IMR-90 (cell line): ENCODE measurements around the gene CAST. TPM values are rescaled to one million over a fixed set of nuclear protein-coding genes. Genes with fewer than 3 reads are reported as not detected.

Source experiments
- ATAC-seq: fragments of 200-7000 bp; cut with Tn5 transposase; 2 replicates; pipeline ENCODE4 v1.9.1; 2020; ENCODE audit warnings: low read depth, mild to moderate bottlenecking, moderate library complexity
- BruUV-seq: library from RNA; stranded (reverse); fragments of 400-500 nt; replicated peaks from 2 replicates; lab custom pipeline; 2021; lab: Mats Ljungman, UMichigan
- CTCF ChIA-PET: fragments of 300-600 bp; formaldehyde crosslinking; extraction: SDS; loops from one replicate; lab custom pipeline; 2021; ENCODE audit warnings: antibody characterized with exemption; lab: Yijun Ruan, JAX
- POLR2A ChIA-PET: fragments of 300-600 bp; sonication (Branson Sonifier 250); formaldehyde crosslinking; loops from one replicate; lab custom pipeline; 2022; ENCODE audit warnings: antibody characterized with exemption; ENCODE audit not compliant: unreplicated experiment; lab: Charles Lee
- DNase-seq: peaks from one replicate; pipeline ENCODE4 v3.0.0; 2013
- H2AFZ ChIP-seq: replicated peaks from 2 replicates; pipeline ENCODE3; 2013; ENCODE audit warnings: low read length, mild to moderate bottlenecking; ENCODE audit not compliant: poor library complexity
- H2AK5ac ChIP-seq: 2 replicates; pipeline ENCODE4 v1.6.1; 2013; ENCODE audit warnings: low read depth, low read length, inconsistent platforms
- H2AK9ac ChIP-seq: replicated peaks from 2 replicates; pipeline ENCODE3; 2013; ENCODE audit warnings: mild to moderate bottlenecking, low read depth, low read length, moderate library complexity; ENCODE audit not compliant: poor library complexity
- H2BK120ac ChIP-seq: 2 replicates; pipeline ENCODE4 v1.6.1; 2013; ENCODE audit warnings: low read depth, low read length, inconsistent platforms
- H2BK15ac ChIP-seq: 3 replicates; pipeline ENCODE4 v1.6.1; 2013; ENCODE audit warnings: low read depth, low read length, inconsistent platforms
- H2BK20ac ChIP-seq: 2 replicates; pipeline ENCODE4 v1.6.1; 2013; ENCODE audit warnings: low read depth, mild to moderate bottlenecking, inconsistent platforms, low read length, moderate library complexity
- H2BK5ac ChIP-seq: 2 replicates; pipeline ENCODE4 v1.6.1; 2013; ENCODE audit warnings: mild to moderate bottlenecking, low read depth, low read length, inconsistent platforms; ENCODE audit not compliant: poor library complexity, severe bottlenecking
- H3K14ac ChIP-seq: replicated peaks from 2 replicates; pipeline ENCODE4 v1.6.1; 2013; ENCODE audit warnings: low read depth, low read length, inconsistent platforms
- H3K18ac ChIP-seq: 2 replicates; pipeline ENCODE4 v1.6.1; 2013; ENCODE audit warnings: low read depth, low read length, control low read depth
- H3K23ac ChIP-seq: 2 replicates; pipeline ENCODE4 v1.6.1; 2013; ENCODE audit warnings: low read depth, low read length, inconsistent platforms
- H3K27ac ChIP-seq: 2 replicates; pipeline ENCODE4 v1.5.1; 2013; ENCODE audit warnings: mild to moderate bottlenecking, control low read depth, low read length; ENCODE audit not compliant: insufficient read depth
- H3K27me3 ChIP-seq: 2 replicates; pipeline ENCODE4 v1.6.1; 2013; ENCODE audit warnings: low read length; ENCODE audit not compliant: control insufficient read depth, insufficient read depth
- H3K36me3 ChIP-seq: 2 replicates; pipeline ENCODE4 v1.6.1; 2013; ENCODE audit warnings: low read length, mixed read lengths; ENCODE audit not compliant: control insufficient read depth, insufficient read depth
- H3K4ac ChIP-seq: 2 replicates; pipeline ENCODE4 v1.6.1; 2013; ENCODE audit warnings: low read depth, low read length, inconsistent platforms
- H3K4me1 ChIP-seq: 2 replicates; pipeline ENCODE4 v1.6.1; 2013; ENCODE audit warnings: low read length, mixed read lengths; ENCODE audit not compliant: control insufficient read depth, insufficient read depth
- H3K4me2 ChIP-seq: 2 replicates; pipeline ENCODE4 v1.6.1; 2013; ENCODE audit warnings: low read depth, mild to moderate bottlenecking, control low read depth, low read length, moderate library complexity
- H3K4me3 ChIP-seq: 2 replicates; pipeline ENCODE4 v1.5.1; 2013; ENCODE audit warnings: low read depth, mild to moderate bottlenecking, control low read depth, low read length, moderate library complexity; ENCODE audit not compliant: insufficient read depth
- H3K56ac ChIP-seq: 2 replicates; pipeline ENCODE4 v1.6.1; 2013; ENCODE audit warnings: low read length, inconsistent platforms; ENCODE audit not compliant: insufficient read depth; ENCODE audit errors: extremely low read depth
- H3K79me1 ChIP-seq, 2 experiments: 2 replicates each; pipeline ENCODE4 v1.6.1; 2013; ENCODE audit warnings: low read length in 2 of 2, inconsistent platforms in 1 of 2, low read depth in 1 of 2
- H3K9ac ChIP-seq: 2 replicates; pipeline ENCODE4 v1.6.1; 2013; ENCODE audit warnings: low read depth, low read length, control low read depth
- H3K9me1 ChIP-seq: 2 replicates; pipeline ENCODE4 v1.6.1; 2013; ENCODE audit warnings: low read length, inconsistent platforms; ENCODE audit not compliant: insufficient read depth
- H3K9me3 ChIP-seq: 2 replicates; pipeline ENCODE4 v1.6.1; 2013; ENCODE audit warnings: low read length; ENCODE audit not compliant: control insufficient read depth, insufficient read depth
- H4K20me1 ChIP-seq: 2 replicates; pipeline ENCODE4 v1.6.1; 2013; ENCODE audit warnings: low read length, inconsistent platforms; ENCODE audit not compliant: insufficient read depth
- H4K5ac ChIP-seq: 2 replicates; pipeline ENCODE4 v1.6.1; 2013; ENCODE audit warnings: mild to moderate bottlenecking, low read depth, low read length, control low read depth
- H4K8ac ChIP-seq, 2 experiments: 2 replicates each; pipeline ENCODE4 v1.6.1; 2013; ENCODE audit warnings: low read depth in 2 of 2, low read length in 2 of 2, control low read depth in 1 of 2, inconsistent platforms in 1 of 2
- H4K91ac ChIP-seq: 2 replicates; pipeline ENCODE4 v1.6.1; 2013; ENCODE audit warnings: low read depth, low read length, inconsistent platforms; ENCODE audit not compliant: insufficient read depth
- BHLHE40 ChIP-seq: fragments of 150-350 bp; IDR thresholded peaks from 2 replicates; pipeline ENCODE4 v1.6.1; 2016; ENCODE audit warnings: mild to moderate bottlenecking, low read depth, low read length
- CEBPB ChIP-seq: IDR thresholded peaks from 2 replicates; pipeline ENCODE4 v1.6.1; 2012; ENCODE audit warnings: low read depth, low read length, improper control_type of control experiment
- CHD1 ChIP-seq: IDR thresholded peaks from 2 replicates; pipeline ENCODE4 v1.6.1; 2012; ENCODE audit warnings: low read depth, low read length, improper control_type of control experiment
- CTCF ChIP-seq: conservative IDR thresholded peaks from 2 replicates; pipeline ENCODE4 v1.5.1; 2012; ENCODE audit warnings: mild to moderate bottlenecking, low read depth, low read length, improper control_type of control experiment
- ELK1 ChIP-seq: fragments of 150-350 bp; IDR thresholded peaks from 2 replicates; pipeline ENCODE4 v1.6.1; 2016; ENCODE audit warnings: low read depth, mild to moderate bottlenecking, low read length, moderate library complexity, borderline replicate concordance
- FOS ChIP-seq: fragments of 150-350 bp; IDR thresholded peaks from 2 replicates; pipeline ENCODE4 v1.6.1; 2016; ENCODE audit warnings: low read depth, low read length
- MAFK ChIP-seq: IDR thresholded peaks from 2 replicates; pipeline ENCODE4 v1.6.1; 2012; ENCODE audit warnings: low read depth, low read length, improper control_type of control experiment
- MAZ ChIP-seq: IDR thresholded peaks from 2 replicates; pipeline ENCODE4 v1.6.1; 2012; ENCODE audit warnings: low read depth, mild to moderate bottlenecking, low read length, improper control_type of control experiment, moderate library complexity, borderline replicate concordance
- MXI1 ChIP-seq: IDR thresholded peaks from 2 replicates; pipeline ENCODE4 v1.6.1; 2012; ENCODE audit warnings: low read depth, mild to moderate bottlenecking, low read length, moderate library complexity, borderline replicate concordance
- NFE2L2 ChIP-seq: fragments of 150-350 bp; IDR thresholded peaks from 2 replicates; pipeline ENCODE4 v1.6.1; 2016; ENCODE audit warnings: low read depth, mild to moderate bottlenecking, low read length
- RAD21 ChIP-seq: IDR thresholded peaks from 2 replicates; pipeline ENCODE4 v1.6.1; 2012; ENCODE audit warnings: low read length, improper control_type of control experiment
- RCOR1 ChIP-seq: IDR thresholded peaks from 2 replicates; pipeline ENCODE4 v1.6.1; 2012; ENCODE audit warnings: mild to moderate bottlenecking, low read length, improper control_type of control experiment; ENCODE audit not compliant: insufficient replicate concordance
- RFX5 ChIP-seq: IDR thresholded peaks from 2 replicates; pipeline ENCODE4 v1.8.0; 2012; ENCODE audit warnings: low read depth, mild to moderate bottlenecking, low read length, moderate library complexity
- SMC3 ChIP-seq: fragments of 150-350 bp; IDR thresholded peaks from 2 replicates; pipeline ENCODE4 v1.6.1; 2016; ENCODE audit warnings: low read depth, mild to moderate bottlenecking, antibody characterized with exemption, low read length, moderate library complexity
- WGBS, 2 experiments: methylation state at CpG; one replicate each; pipeline versions ENCODE4 v1.1.5 to v1.1.7; 2013; ENCODE audit warnings: missing lambda C conversion rate in 2 of 2; ENCODE audit not compliant: insufficient read length in 1 of 2; ENCODE audit errors: extremely low coverage in 2 of 2; 5-methylcytosine and 5-hydroxymethylcytosine counted together
- dilution Hi-C: fragments of 300-500 bp; cut with HindIII; formaldehyde crosslinking; loops from one replicate; pipeline ENCODE4 v1.14.3; 2018; ENCODE audit warnings: low sequenced_read_pairs; ENCODE audit not compliant: unreplicated experiment
- in situ Hi-C: fragments of 300-500 bp; cut with MboI; formaldehyde crosslinking; loops from 3 replicates; pipeline ENCODE4 v1.14.3; 2019; ENCODE audit warnings: low sequenced_read_pairs, inconsistent platforms, mixed read lengths
- intact Hi-C: fragments of 100-400 bp; cut with micrococcal nuclease; formaldehyde crosslinking; loops from 2 replicates; pipeline ENCODE4 v1.10.0; 2022
- polyA plus RNA-seq, 3 experiments: library from polyadenylated mRNA; depleted of rRNA; stranded (reverse); fragments of >200 nt; gene quantifications; 2 replicates each; pipeline ENCODE4 v1.2.3, GENCODE V29; 2012; ENCODE audit warnings: low replicate concordance in 1 of 3
- total RNA-seq: library from RNA; depleted of rRNA; stranded (reverse); fragments of >200 nt; gene quantifications from 2 replicates; pipeline ENCODE4 v1.2.3, GENCODE V29; 2012

CAST gene
- total and polyA plus RNA-seq, 2 of the 4 experiments (the other 2 are of a cell fraction), result 91.3 to 128 TPM

GRCh38 chr5:96649681-96650540, 12.3 kb upstream of the CAST start:
- DNase-seq, result no peak
- no peak overlapping the region for H2BK120ac ChIP-seq
- H3K18ac ChIP-seq, result no peak overlapping the region; the same call in 1 of the 2 replicates
- no peak overlapping the region for H3K23ac ChIP-seq
- intact Hi-C loops (no loop called here), dilution Hi-C loops (no loop called here), in situ Hi-C loops (no loop called here)
- no TSS peak for BruUV-seq
- no peak overlapping the region for H2AK5ac ChIP-seq
- ChIA-PET CTCF (no interaction called here), POLR2A (no interaction called here)
- no peak for TF ChIP-seq CEBPB
- TF ChIP-seq CHD1, result no peak
- TF ChIP-seq ELK1, result no peak
- no peak for TF ChIP-seq RFX5
- no peak for TF ChIP-seq BHLHE40
- TF ChIP-seq SMC3, result no peak
- TF ChIP-seq MAZ, result no peak
- TF ChIP-seq MXI1, result no peak
- TF ChIP-seq FOS, result no peak
- no peak for TF ChIP-seq RCOR1
- no peak for TF ChIP-seq RAD21
- TF ChIP-seq CTCF, result no peak
- TF ChIP-seq NFE2L2, result no peak
- TF ChIP-seq MAFK, result no peak
- peak overlapping the region; percentile 17 for H2AK9ac ChIP-seq
- no peaks in the 10 kb centered on the region for H3K79me1 ChIP-seq
- no peaks in the 10 kb centered on the region for H4K20me1 ChIP-seq
- H3K4ac ChIP-seq, result no peak overlapping the region
- WGBS, 2 experiments, result 100% methylated on average over 2 of the region's 5 CpGs; no CpG with 5 or more reads in 1 of the 2 experiments
- no peak overlapping the region for H3K4me3 ChIP-seq
- no peaks in the 10 kb centered on the region; the same call in 1 of the 2 replicates for H3K27me3 ChIP-seq
- H3K36me3 ChIP-seq, result no peaks in the 10 kb centered on the region
- H3K9ac ChIP-seq, result no peak overlapping the region
- no peak overlapping the region for H2BK5ac ChIP-seq
- H3K4me2 ChIP-seq, result no peak overlapping the region
- no peak overlapping the region for H4K8ac ChIP-seq
- H2BK20ac ChIP-seq, result no peak overlapping the region
- 0 out of 2 replicates have a peak overlapping the region, but pooled peaks have one; percentile 10 for H3K14ac ChIP-seq
- H3K9me1 ChIP-seq, result peaks cover 8% of the 10 kb centered on the region
- H3K27ac ChIP-seq, result no peak overlapping the region
- H4K91ac ChIP-seq, result no peak overlapping the region
- H3K4me1 ChIP-seq, result peaks cover 11% of the 10 kb centered on the region
- H4K5ac ChIP-seq, result no peak overlapping the region; the same call in 1 of the 2 replicates
- ATAC-seq, result no peak
- H3K9me3 ChIP-seq, result no peaks in the 10 kb centered on the region
- no peak overlapping the region for H2BK15ac ChIP-seq
- no peak overlapping the region for H3K56ac ChIP-seq
- no peak overlapping the region for H2AFZ ChIP-seq
